Neuronal stem cell (in vitro differentiated cells): ENCODE measurements around the gene BORCS5.

Source experiments
- DNase-seq: peaks from one replicate; pipeline ENCODE4 v3.0.0-alpha.2; 2013; ENCODE audit warnings: low spot score
- H2AFZ ChIP-seq: one replicate; pipeline ENCODE4 v1.6.1; 2013; ENCODE audit warnings: mild to moderate bottlenecking, low read length, inconsistent platforms
- H2AK5ac ChIP-seq: 2 replicates; pipeline ENCODE4 v1.6.1; 2013; ENCODE audit warnings: low read depth, mild to moderate bottlenecking, inconsistent platforms, low read length, moderate library complexity, mixed read lengths
- H2BK120ac ChIP-seq: 2 replicates; pipeline ENCODE4 v1.6.1; 2013; ENCODE audit warnings: low read depth, mild to moderate bottlenecking, inconsistent platforms, low read length, moderate library complexity, mixed read lengths
- H2BK12ac ChIP-seq: one replicate; pipeline ENCODE4 v1.6.1; 2013; ENCODE audit warnings: low read length, inconsistent platforms
- H2BK15ac ChIP-seq: 2 replicates; pipeline ENCODE4 v1.6.1; 2013; ENCODE audit warnings: mild to moderate bottlenecking, low read length, inconsistent platforms, mixed read lengths
- H2BK5ac ChIP-seq: one replicate; pipeline ENCODE4 v1.6.1; 2013; ENCODE audit warnings: inconsistent platforms, mild to moderate bottlenecking, low read length, moderate library complexity
- H3K14ac ChIP-seq: one replicate; pipeline ENCODE4 v1.6.1; 2013; ENCODE audit warnings: low read length, inconsistent platforms
- H3K18ac ChIP-seq: 2 replicates; pipeline ENCODE4 v1.6.1; 2013; ENCODE audit warnings: low read length, inconsistent platforms
- H3K23ac ChIP-seq: 2 replicates; pipeline ENCODE4 v1.6.1; 2013; ENCODE audit warnings: low read depth, mild to moderate bottlenecking, mixed read lengths, low read length, inconsistent platforms; ENCODE audit not compliant: poor library complexity
- H3K27ac ChIP-seq: replicated peaks from 3 replicates; pipeline ENCODE4 v1.5.1; 2013; ENCODE audit warnings: low read length, inconsistent platforms
- H3K27me3 ChIP-seq, 3 experiments: 2 replicates each; pipeline ENCODE4 v1.6.1; 2013; ENCODE audit warnings: low read length in 3 of 3, mild to moderate bottlenecking in 2 of 3, inconsistent platforms in 1 of 3, low read depth in 1 of 3, mixed read lengths in 1 of 3, moderate library complexity in 1 of 3; ENCODE audit not compliant: control insufficient read depth in 3 of 3, insufficient read depth in 3 of 3
- H3K36me3 ChIP-seq, 2 donors: replicated peaks in 1 of 2; 2 replicates each; pipeline ENCODE4 v1.6.1; 2013; ENCODE audit warnings: low read length in 2 of 2; ENCODE audit not compliant: control insufficient read depth in 2 of 2, insufficient read depth in 2 of 2
- H3K4ac ChIP-seq: 2 replicates; pipeline ENCODE4 v1.6.1; 2013; ENCODE audit warnings: inconsistent platforms, mild to moderate bottlenecking, low read length, moderate library complexity
- H3K4me1 ChIP-seq, 2 donors: 1 replicate in 1 of 2; 2 replicates in 1 of 2; pipeline ENCODE4 v1.6.1; 2013; ENCODE audit warnings: low read length in 2 of 2, low read depth in 1 of 2; ENCODE audit not compliant: control insufficient read depth in 2 of 2, insufficient read depth in 1 of 2
- H3K4me2 ChIP-seq: one replicate; pipeline ENCODE4 v1.6.1; 2013; ENCODE audit warnings: mild to moderate bottlenecking, low read length, inconsistent platforms; ENCODE audit not compliant: insufficient read depth, poor library complexity, severe bottlenecking
- H3K4me3 ChIP-seq, 2 donors: 2 replicates each; pipeline ENCODE4 v1.5.1; 2013; ENCODE audit warnings: low read length in 2 of 2, mild to moderate bottlenecking in 2 of 2, inconsistent platforms in 1 of 2, moderate library complexity in 1 of 2
- H3K79me1 ChIP-seq: one replicate; pipeline ENCODE4 v1.6.1; 2013; ENCODE audit warnings: low read depth, mild to moderate bottlenecking, inconsistent platforms, low read length, moderate library complexity
- H3K9ac ChIP-seq: one replicate; pipeline ENCODE4 v1.6.1; 2013; ENCODE audit warnings: mild to moderate bottlenecking, low read depth, low read length, inconsistent platforms; ENCODE audit not compliant: poor library complexity
- H3K9me3 ChIP-seq, 2 donors: replicated peaks in 1 of 2; 2 replicates each; pipeline versions ENCODE3 to v1.6.1; 2013; ENCODE audit warnings: low read length in 2 of 2, mild to moderate bottlenecking in 2 of 2, inconsistent platforms in 1 of 2, low read depth in 1 of 2, mixed read lengths in 1 of 2, moderate library complexity in 1 of 2; ENCODE audit not compliant: control insufficient read depth in 2 of 2, insufficient read depth in 1 of 2
- H4K8ac ChIP-seq: one replicate; pipeline ENCODE4 v1.6.1; 2013; ENCODE audit warnings: low read depth, mild to moderate bottlenecking, inconsistent platforms, low read length, moderate library complexity
- H4K91ac ChIP-seq: one replicate; pipeline ENCODE4 v1.6.1; 2013; ENCODE audit warnings: low read length, low read depth, mild to moderate bottlenecking, inconsistent platforms; ENCODE audit not compliant: poor library complexity
- WGBS, 2 donors: extraction: QIAGEN DNeasy Blood & Tissue Kit; methylation state at CpG; one replicate each; pipeline ENCODE4 v1.1.7; 2013; ENCODE audit warnings: missing lambda C conversion rate in 2 of 2, mixed read lengths in 1 of 2; ENCODE audit not compliant: insufficient read length in 2 of 2, insufficient replicate concordance in 1 of 2; ENCODE audit errors: extremely low coverage in 2 of 2; 5-methylcytosine and 5-hydroxymethylcytosine counted together

BORCS5 gene

GRCh38 chr12:12323118-12323517 lies 33.8 kb upstream of the BORCS5 start:
- no peaks in the 10 kb centered on the region for H3K9me3 ChIP-seq
- no peak overlapping the region for H3K27ac ChIP-seq
- H3K4ac ChIP-seq = no peak overlapping the region
- no peak overlapping the region for H3K4me3 ChIP-seq
- no peaks in the 10 kb centered on the region for H3K36me3 ChIP-seq
- 100% methylated on average over 1 of the region's 4 CpGs; no CpG with 5 or more reads in 1 of the 2 donors for WGBS, 2 donors
- peaks cover 3 to 6% of the 10 kb centered on the region in 2 donors for H3K4me1 ChIP-seq
- no peak overlapping the region for H4K91ac ChIP-seq
- H2AK5ac ChIP-seq = no peak overlapping the region
- H2BK15ac ChIP-seq = no peak overlapping the region
- no peak overlapping the region for H3K14ac ChIP-seq
- no peak overlapping the region for H3K9ac ChIP-seq
- no peak overlapping the region for H2BK5ac ChIP-seq
- H3K27me3 ChIP-seq = no peaks in the 10 kb centered on the region
- H3K4me2 ChIP-seq = no peak overlapping the region
- no peak overlapping the region for H2BK12ac ChIP-seq
- no peak for DNase-seq
- H4K8ac ChIP-seq = no peak overlapping the region
- no peak overlapping the region for H3K23ac ChIP-seq
- H2BK120ac ChIP-seq = no peak overlapping the region
- no peak overlapping the region for H2AFZ ChIP-seq
- no peaks in the 10 kb centered on the region for H3K79me1 ChIP-seq
- H3K18ac ChIP-seq = no peak overlapping the region

- H3K4me2 ChIP-seq = no peak overlapping the region
- H3K9me3 ChIP-seq = no peaks in the 10 kb centered on the region
- H2BK120ac ChIP-seq = no peak overlapping the region
- WGBS, 2 donors = no CpG with 5 or more reads among the region's 9 CpGs
- H3K36me3 ChIP-seq = no peaks in the 10 kb centered on the region
- no peak overlapping the region for H2BK15ac ChIP-seq
- no peak overlapping the region for H4K8ac ChIP-seq
- no peak overlapping the region for H3K23ac ChIP-seq
- no peaks in the 10 kb centered on the region for H3K79me1 ChIP-seq
- no peak overlapping the region for H2BK12ac ChIP-seq
- no peak overlapping the region for H3K4me3 ChIP-seq
- H3K4ac ChIP-seq = no peak overlapping the region
- no peak overlapping the region for H3K27ac ChIP-seq
- H3K18ac ChIP-seq = no peak overlapping the region
- no peak overlapping the region for H3K9ac ChIP-seq
- peaks cover 3 to 6% of the 10 kb centered on the region in 2 donors for H3K4me1 ChIP-seq
- H4K91ac ChIP-seq = no peak overlapping the region
- no peak overlapping the region for H3K14ac ChIP-seq
- H2BK5ac ChIP-seq = no peak overlapping the region
- DNase-seq = no peak
- no peak overlapping the region for H2AFZ ChIP-seq
- H3K27me3 ChIP-seq = no peaks in the 10 kb centered on the region
- no peak overlapping the region for H2AK5ac ChIP-seq
Measured at GRCh38 chr12:12323591-12323990, 33.3 kb upstream of the BORCS5 start.

DNA sequence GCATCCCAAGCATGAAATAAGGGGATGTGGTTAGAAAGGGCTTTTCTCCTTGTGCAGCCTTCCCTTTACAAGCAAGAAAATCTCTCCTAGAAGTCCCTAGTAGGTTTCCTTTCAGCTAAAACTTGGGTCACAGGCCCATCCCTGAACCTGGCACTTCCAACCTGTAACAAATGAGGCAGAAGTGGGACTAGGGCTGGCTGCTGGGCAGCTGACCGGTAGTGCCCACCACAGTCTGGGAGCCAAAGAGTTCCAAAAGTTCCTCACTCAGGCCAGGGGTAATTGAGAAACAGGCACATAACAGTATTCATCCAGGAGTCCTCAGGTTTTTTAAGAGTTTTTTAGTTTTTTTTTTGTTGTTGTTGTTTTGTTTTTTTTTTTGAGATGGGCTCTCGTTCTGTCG lies 30.6 kb upstream of the BORCS5 start:
- Histone ChIP-seq H3K4me3 (no peak overlapping the region), H4K91ac (no peak overlapping the region), H3K27me3 (no peaks in the 10 kb centered on the region), H2BK15ac (no peak overlapping the region), H3K79me1 (no peaks in the 10 kb centered on the region), H3K9ac (no peak overlapping the region), H2AK5ac (no peak overlapping the region), H3K14ac (no peak overlapping the region), H2AFZ (no peak overlapping the region), H3K23ac (no peak overlapping the region), H2BK120ac (no peak overlapping the region), H4K8ac (no peak overlapping the region), H3K27ac (no peak overlapping the region), H3K18ac (no peak overlapping the region), H2BK5ac (no peak overlapping the region), H3K4ac (no peak overlapping the region), H3K4me1 (peaks cover 0 to under 1% of the 10 kb centered on the region in 2 donors), H3K9me3 (no peaks in the 10 kb centered on the region), H2BK12ac (no peak overlapping the region), H3K4me2 (no peak overlapping the region), H3K36me3 (no peaks in the 10 kb centered on the region)
- WGBS, 2 donors = no CpG with 5 or more reads among the region's 3 CpGs
- no peak for DNase-seq

DNA sequence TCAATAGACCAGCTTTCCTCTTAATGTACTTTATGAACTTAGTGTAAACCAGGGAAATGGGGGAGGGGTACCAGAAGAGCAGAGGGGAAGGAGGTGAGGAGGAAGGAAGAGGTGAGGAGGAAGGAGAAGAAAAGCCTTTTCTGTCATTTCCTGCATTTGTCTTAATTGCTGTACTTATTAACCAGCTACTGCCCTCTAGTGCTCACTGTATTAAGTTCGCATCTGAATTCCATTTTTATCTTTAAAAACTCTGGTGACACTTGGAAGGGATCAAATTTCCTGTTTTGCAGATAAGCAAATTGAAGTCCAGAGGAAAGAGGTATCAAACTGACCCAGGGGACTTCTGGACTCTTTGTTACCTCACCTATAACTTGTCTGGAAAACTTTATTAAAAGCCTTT lies 29.1 kb upstream of the BORCS5 start:
- Histone ChIP-seq H2BK12ac (no peak overlapping the region), H3K27me3 (no peaks in the 10 kb centered on the region), H2AFZ (no peak overlapping the region), H3K36me3 (no peaks in the 10 kb centered on the region), H3K14ac (no peak overlapping the region), H3K23ac (no peak overlapping the region), H3K4me2 (no peak overlapping the region), H3K9ac (no peak overlapping the region), H2AK5ac (no peak overlapping the region), H2BK120ac (no peak overlapping the region), H4K91ac (no peak overlapping the region), H3K9me3 (no peaks in the 10 kb centered on the region), H3K18ac (no peak overlapping the region), H4K8ac (no peak overlapping the region), H3K4ac (no peak overlapping the region), H3K79me1 (no peaks in the 10 kb centered on the region), H2BK5ac (no peak overlapping the region), H3K4me3 (no peak overlapping the region), H3K27ac (no peak overlapping the region), H3K4me1 (peaks cover 0 to 7% of the 10 kb centered on the region in 2 donors), H2BK15ac (no peak overlapping the region)
- DNase-seq = no peak
- no CpG with 5 or more reads among the region's 1 CpG for WGBS, 2 donors
